ENCODE results near the gene CABP7. TPM values are rescaled to one million over a fixed set of nuclear protein-coding genes. Genes with fewer than 3 reads are reported as not detected.

Gene CABP7
- polyA plus RNA-seq (2013, experiment 1 of 2; ENCODE audit: insufficient read length) = not detected
- polyA plus RNA-seq (2013, experiment 2 of 2; ENCODE audit: insufficient read length) = not detected

- no peak for DNase-seq
Observed at GRCh38 chr22:29719899-29720645, at the start of gene CABP7. CABP7 (plus strand) TSS chr22:29720003; CDS start chr22:29720425, 422 bp downstream.

DNA sequence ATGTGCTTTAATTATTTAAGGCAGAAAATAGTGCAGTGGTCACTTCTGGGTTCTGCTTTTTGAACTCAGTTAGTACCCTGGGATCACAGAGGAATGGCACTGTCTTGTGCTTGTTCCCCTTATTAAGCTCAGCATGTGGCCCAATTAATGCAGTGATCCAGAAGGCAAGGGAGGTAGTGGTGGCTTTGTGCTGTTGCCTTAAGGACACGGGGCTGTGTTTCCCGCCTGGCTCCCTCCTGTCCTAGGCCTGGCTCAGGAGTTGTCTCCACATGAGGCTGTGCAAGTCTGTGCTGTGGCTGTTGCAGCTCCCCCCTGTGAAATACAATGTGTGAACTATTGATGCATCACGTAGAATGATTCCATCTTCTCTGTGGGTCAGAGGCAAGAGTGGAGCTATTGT lies 49.2 kb upstream of the CABP7 start:
- no peak for DNase-seq

DNA sequence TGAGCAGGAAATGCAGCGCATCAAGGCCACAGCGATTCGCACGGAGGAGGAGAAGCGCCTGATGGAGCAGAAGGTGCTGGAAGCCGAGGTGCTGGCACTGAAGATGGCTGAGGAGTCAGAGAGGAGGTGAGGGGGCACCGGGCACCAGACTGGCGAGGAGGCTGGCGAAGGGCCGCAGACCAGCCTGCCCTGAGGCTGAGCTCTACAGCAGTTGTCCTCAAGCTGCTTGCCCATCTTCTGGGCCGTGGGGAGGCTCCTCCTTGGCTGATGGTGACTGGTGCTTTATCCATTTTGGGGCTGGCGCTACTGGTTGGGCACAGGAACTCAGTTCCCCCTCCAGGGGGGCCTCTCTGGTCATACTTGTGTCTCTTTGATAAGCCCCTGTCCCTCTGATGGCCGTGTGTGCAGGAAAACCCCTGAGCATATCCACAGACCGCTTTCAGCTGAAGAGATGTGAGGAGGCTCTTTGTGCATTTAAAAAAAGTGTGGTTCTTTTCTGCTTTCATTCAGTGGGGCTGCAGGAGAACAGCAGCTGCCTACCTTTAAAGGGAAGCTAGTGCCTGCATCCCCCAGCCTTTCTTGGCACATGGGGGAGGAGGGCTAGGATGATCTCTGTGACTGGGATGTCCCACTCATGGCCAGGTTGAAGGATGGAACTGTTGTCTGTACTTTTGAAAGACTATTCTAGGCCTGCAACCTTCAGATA lies 46.3 kb upstream of the CABP7 start:
- no peak for DNase-seq

DNA sequence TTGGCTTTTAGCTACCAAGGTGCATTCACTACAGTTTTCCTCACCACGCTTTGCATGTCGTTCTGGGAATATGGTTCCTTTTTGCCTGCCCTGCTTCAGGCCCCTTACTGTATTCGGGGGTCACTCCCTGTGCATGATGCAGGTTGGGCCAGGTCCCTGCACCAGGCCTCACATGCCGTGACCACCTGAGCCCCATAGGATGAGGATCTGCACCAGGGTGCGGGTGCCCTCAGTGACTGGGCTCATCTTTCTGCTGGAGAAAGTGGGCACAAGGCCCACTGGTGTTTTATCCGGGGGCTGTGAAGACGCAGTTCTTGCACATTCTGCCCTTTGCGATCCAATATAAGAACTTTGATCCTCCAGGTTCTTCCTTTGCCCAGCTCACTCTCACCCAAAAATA lies 45.7 kb upstream of the CABP7 start:
- DNase-seq = no peak

DNA sequence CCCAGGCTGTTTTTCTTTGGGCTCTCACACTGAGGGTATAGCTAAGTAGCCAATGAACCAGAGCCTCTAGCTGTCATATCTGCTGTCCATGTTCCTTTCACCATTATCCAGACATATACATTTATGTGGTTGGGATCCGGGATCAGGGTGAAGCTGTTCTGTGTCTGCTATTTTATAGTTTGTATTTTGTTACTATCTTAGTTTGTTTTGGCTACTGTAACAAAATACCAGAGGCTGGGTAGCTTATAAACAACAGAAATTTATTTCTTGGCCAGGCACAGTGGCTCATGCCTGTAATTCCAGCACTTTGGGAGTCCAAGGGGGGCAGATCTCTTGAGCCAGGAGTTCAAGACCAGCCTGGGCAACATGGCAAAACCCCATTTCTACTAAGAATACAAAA lies 40.5 kb upstream of the CABP7 start:
- no peak for DNase-seq

DNA sequence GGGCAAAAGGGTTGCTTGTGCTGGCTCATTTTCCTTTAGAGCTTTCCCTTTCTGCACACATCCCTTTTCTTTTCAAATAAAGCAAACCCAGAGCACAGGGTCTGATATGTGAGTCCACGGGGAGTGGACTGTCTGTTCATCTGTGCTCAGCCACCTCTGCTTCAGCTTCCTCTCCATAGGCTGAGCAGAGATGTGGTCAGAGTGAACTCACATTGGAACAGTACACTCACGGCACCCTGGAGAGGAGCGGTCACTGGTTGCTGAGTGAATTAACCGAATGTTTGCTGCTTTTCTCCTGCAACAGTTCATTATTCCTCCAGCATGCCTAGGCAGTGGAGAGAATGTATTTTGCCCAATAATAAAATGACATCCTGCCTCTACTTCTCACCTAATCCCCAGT lies 36.3 kb upstream of the CABP7 start:
- no peak for DNase-seq

- no peak for DNase-seq
Observed at GRCh38 chr22:29684244-29684643, 35.6 kb upstream of the CABP7 start.

GRCh38 chr22:29689206-29689879 lies 30.5 kb upstream of the CABP7 start:
- no peak for DNase-seq

DNA sequence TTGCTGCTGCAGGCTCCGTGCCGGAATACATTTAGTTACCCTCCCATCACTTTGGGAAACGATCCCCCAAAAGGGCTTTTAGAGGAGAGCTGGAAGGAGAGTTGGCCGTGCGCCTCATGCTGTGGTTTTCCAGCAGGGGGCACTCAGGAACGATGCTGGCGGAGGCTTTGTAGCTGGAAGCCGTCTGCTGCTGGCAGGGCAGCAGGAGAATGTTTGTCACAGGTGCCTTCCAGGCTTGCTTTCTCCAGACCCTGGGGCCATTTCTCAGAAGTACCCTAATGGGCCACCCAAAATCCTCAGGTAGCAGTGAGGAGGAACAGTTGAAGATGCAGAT lies 30.0 kb upstream of the CABP7 start:
- peak; percentile 33 for DNase-seq

- DNase-seq = no peak
Observed at GRCh38 chr22:29690476-29690875, 29.3 kb upstream of the CABP7 start.

DNA sequence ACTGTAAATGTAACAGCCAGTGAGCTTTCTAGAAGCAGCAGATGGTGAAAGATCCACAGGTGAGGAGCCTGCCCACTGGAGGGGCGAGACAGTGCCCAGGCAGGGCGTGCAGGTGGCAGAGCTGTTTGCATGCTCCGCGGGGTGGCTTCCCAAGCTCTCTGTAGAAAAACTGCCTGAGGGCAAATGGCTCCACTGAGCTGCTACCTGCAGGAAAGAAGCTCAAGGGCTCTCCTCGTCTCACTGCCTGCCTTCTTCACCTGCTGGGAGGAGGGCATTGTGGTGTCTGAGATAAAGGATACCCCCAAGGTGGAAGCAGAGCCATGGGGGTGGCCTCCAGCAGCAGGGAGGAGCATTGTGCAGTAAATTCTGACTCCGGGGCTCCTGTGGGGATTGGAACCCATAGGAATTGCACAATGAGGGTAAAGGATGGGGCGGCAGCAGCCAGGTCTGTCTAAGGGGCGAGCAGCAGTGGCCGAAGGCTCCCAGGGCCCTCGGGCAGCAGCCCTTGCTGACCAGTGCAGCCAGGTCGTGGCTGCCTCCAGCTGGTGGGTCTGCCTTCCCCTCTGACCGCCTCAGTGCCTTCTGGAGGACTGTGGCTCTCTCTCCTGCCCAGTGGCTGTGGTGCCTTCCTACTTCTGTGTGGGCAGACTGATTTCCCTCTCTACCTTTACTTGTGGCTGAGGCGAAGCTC lies 28.0 kb upstream of the CABP7 start:
- no peak for DNase-seq

DNA sequence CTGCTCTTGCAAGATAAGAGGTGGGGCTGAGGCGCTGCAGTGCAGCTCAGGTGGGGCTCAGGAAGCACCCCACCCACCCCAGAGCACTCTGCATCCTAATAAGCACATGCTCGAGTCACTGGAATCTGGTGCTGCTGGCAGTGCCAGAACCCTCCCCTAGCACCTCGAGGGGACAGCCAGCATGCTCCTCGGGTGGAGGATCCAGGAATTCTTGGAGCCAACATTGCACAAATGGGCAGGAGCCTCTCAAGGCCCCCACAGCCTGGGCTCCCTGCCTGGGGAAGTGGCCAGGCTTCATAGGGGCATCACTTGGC lies 27.5 kb upstream of the CABP7 start:
- no peak for DNase-seq

- DNase-seq = no peak
Observed at GRCh38 chr22:29693161-29693560, 26.6 kb upstream of the CABP7 start.

DNA sequence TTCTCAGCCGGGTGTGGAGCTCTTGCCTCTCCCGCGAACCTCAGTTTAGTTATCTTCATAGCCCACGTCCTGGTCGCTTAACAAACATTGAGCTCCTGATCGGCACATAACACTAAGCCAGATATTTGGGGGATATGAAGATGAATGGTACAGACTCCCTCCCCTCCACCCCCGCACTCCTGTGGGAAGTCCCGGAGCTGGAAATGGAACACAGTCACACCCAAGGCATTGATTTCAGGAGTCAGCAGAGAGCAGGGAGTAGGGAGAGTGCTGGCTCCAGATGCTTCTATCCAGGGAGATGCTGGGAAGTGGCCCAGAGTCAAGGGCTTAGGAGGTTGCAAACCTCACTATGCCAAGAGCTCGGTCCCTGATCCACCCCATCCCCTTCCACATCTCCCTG lies 26.1 kb upstream of the CABP7 start:
- DNase-seq = no peak

DNA sequence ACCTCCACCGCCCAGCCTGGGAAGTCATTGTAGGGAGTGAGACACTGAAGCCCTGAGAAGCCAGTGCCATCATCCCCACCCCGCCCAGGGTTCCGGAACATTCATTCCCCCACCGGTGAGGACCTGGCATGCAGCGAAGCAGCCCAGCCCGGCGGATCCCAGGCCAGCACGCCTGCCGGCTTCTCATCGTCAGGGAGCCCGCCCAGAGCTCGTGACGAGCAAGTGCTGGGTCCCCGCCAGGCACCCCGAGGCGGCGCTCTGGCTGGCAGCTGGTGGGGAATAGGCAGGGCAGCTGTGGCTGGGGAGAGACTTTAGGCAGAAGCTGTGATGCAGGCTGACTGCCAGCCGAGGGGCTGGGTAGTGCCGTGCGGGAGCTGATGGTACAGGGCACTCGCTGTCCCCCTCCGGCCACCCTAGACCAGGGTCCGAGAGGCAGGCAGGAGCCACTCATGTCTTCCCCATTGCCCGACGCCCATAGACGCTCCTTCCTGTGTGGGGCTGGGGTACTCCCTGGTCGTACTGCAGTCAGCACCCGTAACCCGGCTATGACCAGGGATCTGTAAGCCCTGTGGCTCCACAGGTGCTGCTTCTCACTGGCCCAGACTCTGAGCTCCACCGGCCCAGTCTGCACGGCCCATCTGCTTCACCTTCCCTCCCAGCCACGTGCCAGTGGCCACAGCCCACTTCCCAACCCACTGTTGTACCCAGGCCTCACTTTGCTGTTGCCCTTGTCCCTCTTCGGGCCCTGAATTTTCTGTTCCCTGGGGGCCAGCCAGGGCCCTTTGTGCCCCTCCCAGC lies 24.5 kb upstream of the CABP7 start:
- no peak for DNase-seq

DNA sequence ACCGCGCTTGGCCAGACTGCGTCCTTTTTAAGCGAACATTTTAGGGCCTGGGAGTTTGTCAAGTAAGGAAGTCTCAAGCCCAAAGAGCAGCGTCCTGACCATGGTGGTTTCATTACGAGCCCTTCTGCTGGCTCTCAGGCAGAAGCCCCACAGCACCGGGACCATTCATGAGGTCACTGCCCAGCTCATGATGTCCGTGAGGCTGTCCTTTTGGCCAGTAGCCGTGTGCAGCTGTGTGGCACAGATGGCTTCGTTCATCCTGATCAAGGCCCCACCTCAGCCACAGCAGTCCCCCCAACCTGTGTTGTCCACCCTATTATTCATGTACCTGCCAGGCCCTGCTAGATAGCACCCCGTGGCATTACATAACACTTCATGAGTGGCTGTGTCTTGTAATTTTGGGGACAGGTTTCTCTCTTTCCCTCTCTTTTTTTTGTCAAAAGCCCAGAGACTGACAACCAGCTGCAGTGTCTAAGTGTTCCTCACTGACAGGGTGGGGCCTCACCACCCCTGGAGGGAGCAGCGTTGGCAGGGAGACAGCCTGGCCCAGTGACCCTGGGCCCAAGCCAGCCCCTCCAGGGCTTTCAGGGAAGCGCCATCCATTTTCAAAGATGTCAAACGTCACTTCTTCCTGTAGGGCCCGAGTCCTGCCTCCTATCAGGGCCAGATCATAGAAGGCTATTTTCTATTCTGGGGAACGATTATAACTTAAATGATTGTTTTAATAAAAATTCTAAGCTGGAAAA lies 21.8 kb upstream of the CABP7 start:
- no peak for DNase-seq

DNA sequence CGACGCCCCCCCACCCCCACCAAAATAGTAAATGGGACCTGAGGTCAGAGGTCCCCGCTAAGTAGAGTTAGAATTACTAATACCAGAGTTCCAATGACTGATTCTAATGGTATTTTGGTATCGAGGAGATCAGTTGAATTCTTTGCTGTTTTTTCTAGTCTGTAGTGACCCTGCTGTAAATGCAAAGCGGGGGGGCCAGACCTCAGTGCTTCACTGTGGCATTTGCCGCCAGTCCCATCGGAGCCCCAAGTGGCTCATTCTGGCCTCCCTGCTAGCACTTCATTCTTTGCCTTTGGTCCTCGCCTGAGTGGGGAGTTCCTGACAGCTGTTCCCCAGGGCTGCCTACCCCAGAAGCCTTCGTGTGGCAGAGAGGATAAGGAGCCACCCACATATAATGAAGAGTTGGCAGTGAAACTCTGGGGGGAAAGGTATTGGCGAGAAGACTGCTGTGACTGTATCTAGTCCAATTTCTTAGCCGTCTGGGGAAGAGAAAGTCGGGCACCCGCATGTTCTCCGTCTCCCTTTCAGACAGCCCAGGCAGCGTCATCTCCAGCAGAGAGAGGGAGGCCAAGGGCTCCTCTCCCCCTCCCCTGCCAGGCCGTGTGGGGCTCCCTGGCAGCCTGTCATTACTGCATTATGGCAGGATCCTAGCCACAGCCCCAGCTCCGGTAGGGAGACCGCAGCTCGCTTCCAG lies 19.4 kb upstream of the CABP7 start:
- DNase-seq = peak; percentile 45

DNA sequence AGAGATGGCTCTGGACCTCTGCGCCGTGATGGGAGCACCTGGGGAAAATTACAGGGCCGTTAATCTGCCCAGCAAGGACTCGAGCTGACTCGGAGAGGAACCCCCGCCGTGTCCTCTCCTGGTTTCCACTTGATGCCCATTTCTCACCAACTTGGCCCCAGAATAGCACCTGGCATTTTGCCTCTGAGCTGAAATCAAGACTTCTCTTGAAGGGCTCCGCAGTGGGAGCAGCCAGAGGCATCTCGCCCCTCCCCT lies 19.0 kb upstream of the CABP7 start:
- DNase-seq = no peak

DNA sequence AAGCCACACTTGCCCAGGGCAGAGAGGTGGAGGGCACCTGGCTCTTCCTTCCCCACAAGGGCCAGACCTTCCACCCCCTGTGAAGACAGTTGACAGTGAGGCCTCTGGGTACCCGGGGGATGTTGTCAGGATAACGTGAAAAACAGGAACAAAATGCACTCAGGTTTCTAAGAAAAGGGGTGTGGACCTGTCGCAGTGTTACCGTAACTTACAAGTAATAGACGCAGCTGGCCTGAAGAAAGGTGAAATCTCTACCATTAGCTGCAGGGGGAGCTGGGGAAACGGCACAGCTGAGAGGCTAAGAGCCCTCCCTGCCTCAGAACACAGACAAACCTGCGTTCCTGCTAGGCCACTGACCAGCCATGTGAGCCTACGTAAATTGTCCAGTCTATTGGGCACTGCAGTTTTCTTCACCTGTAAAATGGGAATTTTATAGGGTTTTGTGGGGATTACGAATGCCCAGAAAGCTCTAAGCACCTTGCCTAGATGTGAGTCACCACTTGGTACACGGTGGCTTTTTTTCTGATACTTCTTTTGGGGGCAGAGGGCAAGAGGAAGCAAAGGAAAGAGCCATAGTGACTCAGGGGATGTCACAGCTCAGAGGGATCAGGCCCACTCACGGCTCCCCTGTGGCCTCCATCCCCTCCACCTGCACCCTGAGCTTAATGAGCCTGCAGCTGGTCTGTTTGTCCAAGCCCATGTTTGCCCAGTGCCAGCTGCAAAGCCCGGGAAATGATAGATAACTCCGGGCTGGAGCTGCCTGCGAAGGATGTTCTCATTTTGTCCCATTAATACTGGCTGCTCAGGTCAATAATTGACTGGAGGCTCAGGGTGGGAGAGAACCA lies 18.4 kb upstream of the CABP7 start:
- no peak for DNase-seq
